IPS DF 19.7 (cell line): ENCODE results near the gene CYP26B1.

ENCODE experiments used
- DNase-seq: peaks from one replicate; pipeline ENCODE4 v3.0.0-alpha.2; 2013; ENCODE audit warnings: low read depth, low spot score

Gene CYP26B1

GRCh38 chr2:72130659-72131360 is 16.9 kb downstream of the CYP26B1 start:
- no peak for DNase-seq

- DNase-seq, result no peak
These were observed 17.9 kb downstream of the CYP26B1 start for GRCh38 chr2:72129681-72130340.

GRCh38 chr2:72128843-72129227 is 18.8 kb downstream of the CYP26B1 start:
- DNase-seq, result no peak

- DNase-seq, result no peak
These were observed 19.4 kb downstream of the CYP26B1 start for GRCh38 chr2:72128059-72128842.

GRCh38 chr2:72127401-72128058 is 20.1 kb downstream of the CYP26B1 start:
- no peak for DNase-seq

GRCh38 chr2:72126186-72127100 is 21.2 kb downstream of the CYP26B1 start:
- DNase-seq, result no peak

GRCh38 chr2:72124376-72124775 is 23.3 kb downstream of the CYP26B1 start:
- DNase-seq, result no peak

- no peak for DNase-seq
These were observed 26.5 kb downstream of the CYP26B1 start for GRCh38 chr2:72121153-72121552.

GRCh38 chr2:72118951-72119350 is 28.7 kb downstream of the CYP26B1 start:
- DNase-seq, result no peak

GRCh38 chr2:72118386-72118785 is 29.3 kb downstream of the CYP26B1 start:
- no peak for DNase-seq

- DNase-seq, result no peak
These were observed 29.9 kb downstream of the CYP26B1 start for GRCh38 chr2:72117718-72118117.

- DNase-seq, result no peak
These were observed 30.6 kb downstream of the CYP26B1 start for GRCh38 chr2:72117029-72117428.

- no peak for DNase-seq
These were observed 31.6 kb downstream of the CYP26B1 start for GRCh38 chr2:72116081-72116533.

GRCh38 chr2:72115110-72116080 is 32.3 kb downstream of the CYP26B1 start:
- DNase-seq, result no peak

GRCh38 chr2:72114693-72115051 is 33.0 kb downstream of the CYP26B1 start:
- DNase-seq, result no peak

GRCh38 chr2:72113847-72114692 is 33.6 kb downstream of the CYP26B1 start:
- DNase-seq, result no peak

- no peak for DNase-seq
These were observed 34.4 kb downstream of the CYP26B1 start for GRCh38 chr2:72112981-72113846.

GRCh38 chr2:72112401-72112800 is 35.3 kb downstream of the CYP26B1 start:
- DNase-seq, result no peak
